GM18508 (cell line): ENCODE data around the gene PRDM5.

Experiments
- ATAC-seq: cut with Tn5 transposase; IDR thresholded peaks from one replicate; pipeline ENCODE4 v1.9.1; 2021; ENCODE audit warnings: moderate number of reproducible peaks; ENCODE audit not compliant: insufficient read depth, unreplicated experiment

The PRDM5 gene

DNA sequence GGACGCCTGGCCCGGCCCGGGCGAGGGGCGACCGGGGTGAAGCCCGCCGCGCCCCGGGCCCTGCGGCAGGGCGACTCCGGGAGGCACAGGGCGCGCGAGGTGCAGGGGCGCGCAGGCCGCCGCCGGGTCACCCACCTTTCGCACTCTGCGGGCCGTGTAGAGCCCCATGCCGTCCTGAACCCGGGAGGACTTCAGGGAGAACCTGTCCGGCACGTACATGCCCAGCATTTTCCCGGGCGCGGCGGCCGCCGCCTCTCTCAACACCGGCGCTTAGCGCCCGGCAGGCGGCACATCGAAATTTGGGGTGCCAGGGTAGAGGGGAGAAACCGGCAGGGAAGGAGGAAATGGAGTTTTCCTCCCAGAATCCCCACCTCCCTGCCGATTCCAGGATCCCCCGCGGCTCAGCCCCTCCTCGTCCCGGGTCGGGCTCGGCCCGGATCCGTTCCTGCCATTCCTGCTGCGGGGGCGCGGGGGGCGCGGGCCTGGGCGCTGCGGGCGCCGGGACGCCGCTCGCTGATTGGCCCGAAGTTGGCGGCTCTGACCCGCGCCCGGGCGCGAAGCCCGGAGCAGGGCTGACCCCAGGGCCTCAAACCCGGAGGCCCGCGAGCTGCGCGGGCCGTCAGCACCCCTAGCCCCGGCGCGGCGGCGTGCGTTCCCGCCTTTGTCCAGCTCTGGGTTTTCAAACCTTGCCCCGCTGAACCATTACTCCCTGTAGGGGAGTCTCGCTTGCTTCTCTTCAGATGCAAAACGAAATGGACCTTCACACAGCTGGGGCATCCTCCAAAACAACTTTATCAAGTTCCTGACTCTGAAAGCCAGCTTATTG lies at the start of gene PRDM5:
PRDM5 (minus strand) TSS at position 346 of the 826 bp plus-strand sequence; CDS start at position 228, 118 bp downstream.
- no peak for ATAC-seq

DNA sequence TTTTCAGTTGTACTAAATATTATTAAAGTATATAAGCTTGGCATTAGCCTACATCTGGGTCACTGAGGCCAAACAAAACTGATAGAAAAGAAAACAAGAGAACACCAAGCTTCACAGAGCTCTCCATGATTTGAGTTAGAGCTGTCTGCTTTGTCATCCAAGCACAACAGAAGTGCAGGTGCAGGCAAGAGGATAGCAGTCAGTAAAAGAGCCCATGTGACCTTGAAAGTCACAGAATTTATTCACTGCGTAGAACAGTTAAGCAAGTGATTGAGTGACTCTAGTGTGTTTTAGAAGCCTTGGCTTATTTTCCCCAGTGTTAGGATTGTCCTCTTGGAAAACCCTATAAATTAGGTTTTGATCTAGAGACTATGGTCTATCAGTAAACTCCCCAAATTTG lies 49.4 kb upstream of the PRDM5 start:
- ATAC-seq, result no peak

DNA sequence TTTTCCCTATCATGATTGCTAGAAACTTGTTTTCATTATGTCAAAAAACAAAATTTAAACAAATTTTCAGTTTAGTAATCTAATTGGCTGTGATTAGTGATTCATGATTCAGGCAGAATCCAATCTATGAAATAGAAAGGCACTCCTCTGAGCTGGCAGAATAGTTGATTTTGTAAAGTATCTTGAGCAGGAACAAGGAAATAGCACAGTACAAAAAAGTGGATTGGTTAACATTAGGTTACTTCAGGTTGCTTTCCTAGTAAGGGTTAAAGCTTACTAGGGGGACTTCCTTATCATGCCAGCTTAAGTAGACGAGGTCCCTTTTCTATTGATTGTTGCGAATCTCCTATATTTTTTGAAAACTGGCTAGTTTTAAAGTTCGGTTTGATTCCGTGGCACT lies 43.4 kb upstream of the PRDM5 start:
- no peak for ATAC-seq

GRCh38 chr4:120964596-120964995 lies 42.1 kb upstream of the PRDM5 start:
- ATAC-seq, result no peak

- ATAC-seq, result no peak
Measured at GRCh38 chr4:120963449-120963848, 40.9 kb upstream of the PRDM5 start.

GRCh38 chr4:120960656-120961267 lies 38.2 kb upstream of the PRDM5 start:
- no peak for ATAC-seq

- no peak for ATAC-seq
Measured at GRCh38 chr4:120948382-120948781, 25.9 kb upstream of the PRDM5 start.

GRCh38 chr4:120942776-120943175 lies 20.2 kb upstream of the PRDM5 start:
- ATAC-seq, result no peak

DNA sequence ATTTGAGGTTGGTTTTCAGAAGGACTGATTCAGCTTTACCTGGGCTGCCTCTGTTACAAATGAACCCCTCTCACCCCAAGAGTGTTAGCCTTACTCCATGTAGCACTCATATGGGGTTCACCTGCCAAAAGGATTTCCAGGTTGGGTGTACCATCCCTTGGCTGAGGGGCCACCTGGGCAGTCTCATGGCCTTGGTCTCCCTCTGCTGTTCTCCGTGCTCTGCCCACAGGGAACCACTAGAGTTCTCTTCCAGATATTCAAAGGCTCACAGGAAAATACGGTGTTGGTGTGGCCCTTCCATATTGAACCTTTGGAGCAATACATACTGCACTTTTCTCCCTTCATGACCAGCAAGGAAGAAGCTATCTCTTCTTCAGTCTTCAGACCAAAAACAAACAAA lies 18.0 kb upstream of the PRDM5 start:
- ATAC-seq, result no peak

DNA sequence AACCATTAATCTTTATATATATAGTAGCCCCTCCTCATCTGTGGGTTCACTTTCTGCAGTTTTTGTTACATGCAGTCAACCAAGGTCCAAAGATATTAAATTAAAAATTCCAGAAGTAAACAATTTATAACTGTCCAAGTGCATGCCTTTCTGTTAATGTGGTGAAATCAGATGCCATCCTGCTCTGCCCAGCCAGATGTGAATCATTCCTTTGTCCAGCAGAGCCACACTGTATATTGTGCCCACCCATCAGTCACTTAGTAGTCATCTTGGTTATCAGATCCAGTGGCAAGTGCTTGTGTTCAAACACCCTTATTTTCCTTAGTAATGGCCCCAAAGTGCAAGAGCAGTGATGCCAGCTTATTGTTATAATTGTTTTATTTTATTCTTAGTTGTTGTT lies 17.2 kb upstream of the PRDM5 start:
- no peak for ATAC-seq

GRCh38 chr4:120929847-120930246 lies 7.3 kb upstream of the PRDM5 start:
- no peak for ATAC-seq

GRCh38 chr4:120927801-120928409 lies 5.4 kb upstream of the PRDM5 start:
- no peak for ATAC-seq

- no peak for ATAC-seq
Measured at GRCh38 chr4:120926358-120927025, 4.0 kb upstream of the PRDM5 start.

- ATAC-seq, result no peak
Measured at GRCh38 chr4:120924931-120925330, 2.4 kb upstream of the PRDM5 start.

DNA sequence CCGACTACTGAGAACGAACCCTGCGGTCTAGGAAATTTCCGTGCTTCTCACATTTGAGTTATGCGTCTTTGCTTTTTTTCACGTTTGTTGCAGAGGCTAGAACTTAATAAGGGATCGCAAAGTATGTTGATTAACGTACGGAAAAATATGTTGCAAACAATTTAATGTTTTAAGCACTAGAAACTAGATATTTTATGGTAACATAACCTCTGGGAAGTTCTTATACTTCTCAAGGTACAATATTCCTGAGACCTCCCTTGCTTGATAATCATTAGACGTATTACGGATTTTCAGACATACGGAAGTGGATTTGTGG lies 639 bp upstream of the PRDM5 start:
- no peak for ATAC-seq

GRCh38 chr4:120921456-120922380 lies 808 bp downstream of the PRDM5 start:
- ATAC-seq, result no peak

DNA sequence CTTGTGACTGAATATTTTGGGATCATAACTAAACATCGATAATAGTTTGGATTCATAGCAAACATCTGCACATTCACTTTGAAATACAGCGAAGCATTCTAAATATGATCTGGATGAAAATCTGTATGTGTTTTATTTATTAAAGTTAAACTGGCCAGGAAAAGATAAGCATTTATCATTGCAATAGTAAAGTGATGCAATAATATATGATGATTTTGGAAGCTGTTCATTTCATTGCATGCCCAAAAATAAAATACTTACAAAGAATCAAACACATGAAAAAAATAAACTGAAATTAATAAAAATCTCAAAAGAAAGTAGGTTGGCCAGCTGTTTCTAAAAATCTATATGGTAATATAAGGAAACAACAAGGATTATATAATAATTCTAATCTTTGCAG lies 1.9 kb downstream of the PRDM5 start:
- no peak for ATAC-seq

- no peak for ATAC-seq
Measured at GRCh38 chr4:120919358-120919757, 3.2 kb downstream of the PRDM5 start.

DNA sequence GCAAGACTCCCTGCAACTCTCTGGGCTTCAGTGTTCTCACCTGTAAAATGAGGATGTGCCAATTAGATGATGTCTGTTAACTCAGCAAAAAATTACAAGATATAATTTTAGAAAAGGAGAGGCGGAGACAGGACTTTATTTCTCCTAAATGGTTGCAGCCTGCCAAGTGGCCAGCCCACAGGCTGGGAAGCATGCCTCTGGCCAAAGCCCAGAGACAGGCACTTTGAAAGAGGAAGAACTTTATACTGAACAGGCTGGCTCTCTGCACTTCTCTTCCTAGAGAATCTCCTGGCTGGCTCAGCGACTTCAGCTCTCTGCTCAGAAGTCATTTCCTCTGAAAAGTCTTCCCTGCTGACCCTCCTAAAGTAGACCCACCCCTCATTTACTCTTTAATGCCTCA lies 3.7 kb downstream of the PRDM5 start:
- no peak for ATAC-seq

- ATAC-seq, result no peak
Measured at GRCh38 chr4:120918092-120918491, 4.4 kb downstream of the PRDM5 start.
